ENCODE data around the gene DAZL.

DAZL gene

GRCh38 chr3:16609927-16610580 is 4.8 kb upstream of the DAZL start:
- Histone ChIP-seq H3K27me3 (ENCODE audit: control insufficient read depth in 1 of 2, insufficient read depth in 2 of 2, low read length in 2 of 2) (no peaks in the 10 kb centered on the region), H3K4me1 (ENCODE audit: insufficient read depth, low read length) (no peaks in the 10 kb centered on the region), H3K4me3 (ENCODE audit: low read depth in 1 of 2, low read length in 2 of 2) (no peak overlapping the region), H3K9me3 (ENCODE audit: low read length) (no peaks in the 10 kb centered on the region), H3K36me3 (ENCODE audit: insufficient read depth, low read length) (no peaks in the 10 kb centered on the region), H3K9ac (ENCODE audit: low read length) (no peak overlapping the region), H3K27ac (ENCODE audit: low read depth, low read length) (no peak overlapping the region)

DNA sequence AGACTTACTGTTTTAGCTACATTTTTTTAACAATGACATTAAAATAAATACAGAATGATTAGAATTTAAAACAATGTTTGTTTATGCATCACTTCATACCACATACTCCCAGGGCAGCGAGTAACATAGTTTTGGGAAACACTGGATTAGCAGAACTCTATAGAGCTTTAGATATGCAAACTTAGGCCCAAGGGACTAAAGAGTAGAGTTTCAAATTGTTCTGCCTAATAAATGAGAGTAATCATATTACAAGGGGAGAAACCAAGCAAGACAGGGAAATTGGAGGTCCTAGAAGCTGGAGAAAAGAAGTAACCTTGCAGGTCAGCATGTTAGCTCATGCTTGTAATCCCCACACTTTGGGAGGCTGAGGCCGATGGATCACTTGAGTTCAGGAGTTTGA is 3.6 kb upstream of the DAZL start:
- Histone ChIP-seq H3K27ac (ENCODE audit: low read depth, low read length) (no peak overlapping the region), H3K27me3 (ENCODE audit: control insufficient read depth in 1 of 2, insufficient read depth in 2 of 2, low read length in 2 of 2) (no peaks in the 10 kb centered on the region), H3K9me3 (ENCODE audit: low read length) (no peaks in the 10 kb centered on the region), H3K9ac (ENCODE audit: low read length) (no peak overlapping the region), H3K4me3 (ENCODE audit: low read depth in 1 of 2, low read length in 2 of 2) (no peak overlapping the region), H3K4me1 (ENCODE audit: insufficient read depth, low read length) (no peaks in the 10 kb centered on the region), H3K36me3 (ENCODE audit: insufficient read depth, low read length) (no peaks in the 10 kb centered on the region)

GRCh38 chr3:16607718-16608117 is 2.5 kb upstream of the DAZL start:
- Histone ChIP-seq H3K9ac (ENCODE audit: low read length) (no peak overlapping the region), H3K4me1 (ENCODE audit: insufficient read depth, low read length) (no peaks in the 10 kb centered on the region), H3K27me3 (ENCODE audit: control insufficient read depth in 1 of 2, insufficient read depth in 2 of 2, low read length in 2 of 2) (no peaks in the 10 kb centered on the region), H3K9me3 (ENCODE audit: low read length) (no peaks in the 10 kb centered on the region), H3K36me3 (ENCODE audit: insufficient read depth, low read length) (no peaks in the 10 kb centered on the region), H3K4me3 (ENCODE audit: low read depth in 1 of 2, low read length in 2 of 2) (no peak overlapping the region), H3K27ac (ENCODE audit: low read depth, low read length) (no peak overlapping the region)

- Histone ChIP-seq H3K4me3 (ENCODE audit: low read depth in 1 of 2, low read length in 2 of 2) (no peak overlapping the region), H3K27ac (ENCODE audit: low read depth, low read length) (no peak overlapping the region), H3K36me3 (ENCODE audit: insufficient read depth, low read length) (no peaks in the 10 kb centered on the region), H3K9me3 (ENCODE audit: low read length) (no peaks in the 10 kb centered on the region), H3K4me1 (ENCODE audit: insufficient read depth, low read length) (no peaks in the 10 kb centered on the region), H3K9ac (ENCODE audit: low read length) (no peak overlapping the region), H3K27me3 (ENCODE audit: control insufficient read depth in 1 of 2, insufficient read depth in 2 of 2, low read length in 2 of 2) (no peaks in the 10 kb centered on the region)
Measured at GRCh38 chr3:16606398-16606797, 1.2 kb upstream of the DAZL start.

- H3K36me3 ChIP-seq (ENCODE audit: insufficient read depth, low read length): no peaks in the 10 kb centered on the region
- no peaks in the 10 kb centered on the region for H3K27me3 ChIP-seq (ENCODE audit: control insufficient read depth in 1 of 2, insufficient read depth in 2 of 2, low read length in 2 of 2)
- no peak overlapping the region for H3K27ac ChIP-seq (ENCODE audit: low read depth, low read length)
- H3K4me1 ChIP-seq (ENCODE audit: insufficient read depth, low read length): no peaks in the 10 kb centered on the region
- H3K4me3 ChIP-seq (ENCODE audit: low read depth in 1 of 2, low read length in 2 of 2): no peak overlapping the region
- no peaks in the 10 kb centered on the region for H3K9me3 ChIP-seq (ENCODE audit: low read length)
- no peak overlapping the region for H3K9ac ChIP-seq (ENCODE audit: low read length)
Measured at GRCh38 chr3:16605966-16606365, 743 bp upstream of the DAZL start.

GRCh38 chr3:16604433-16604832 is 790 bp downstream of the DAZL start:
- Histone ChIP-seq H3K27me3 (ENCODE audit: control insufficient read depth in 1 of 2, insufficient read depth in 2 of 2, low read length in 2 of 2) (no peaks in the 10 kb centered on the region), H3K9ac (ENCODE audit: low read length) (no peak overlapping the region), H3K27ac (ENCODE audit: low read depth, low read length) (no peak overlapping the region), H3K4me1 (ENCODE audit: insufficient read depth, low read length) (no peaks in the 10 kb centered on the region), H3K4me3 (ENCODE audit: low read depth in 1 of 2, low read length in 2 of 2) (no peak overlapping the region), H3K36me3 (ENCODE audit: insufficient read depth, low read length) (no peaks in the 10 kb centered on the region), H3K9me3 (ENCODE audit: low read length) (no peaks in the 10 kb centered on the region)

DNA sequence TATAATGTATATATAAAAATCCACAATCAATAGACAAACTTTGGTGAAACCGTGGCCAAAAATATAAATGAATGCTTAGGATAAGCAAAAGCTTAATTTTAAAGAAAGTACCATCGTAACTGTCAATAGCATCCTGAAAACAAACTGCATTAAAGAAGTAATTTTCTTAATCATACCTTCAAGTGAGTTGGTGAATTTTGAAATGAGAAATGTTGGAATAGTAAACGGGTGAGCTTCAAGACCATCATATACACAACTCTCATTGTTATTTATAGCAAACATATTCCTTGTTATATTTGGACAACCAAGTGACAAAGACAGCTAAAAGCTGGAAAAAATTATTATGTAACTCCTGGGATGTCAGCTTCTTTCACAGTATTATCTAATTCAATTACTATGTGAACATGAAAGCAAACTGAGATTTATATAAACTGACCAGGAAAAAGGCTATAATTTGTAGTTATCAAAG is 3.7 kb downstream of the DAZL start:
- Histone ChIP-seq H3K4me1 (ENCODE audit: insufficient read depth, low read length) (no peaks in the 10 kb centered on the region), H3K36me3 (ENCODE audit: insufficient read depth, low read length) (no peaks in the 10 kb centered on the region), H3K9me3 (ENCODE audit: low read length) (no peaks in the 10 kb centered on the region), H3K27me3 (ENCODE audit: control insufficient read depth in 1 of 2, insufficient read depth in 2 of 2, low read length in 2 of 2) (no peaks in the 10 kb centered on the region), H3K27ac (ENCODE audit: low read depth, low read length) (no peak overlapping the region), H3K9ac (ENCODE audit: low read length) (no peak overlapping the region), H3K4me3 (ENCODE audit: low read depth in 1 of 2, low read length in 2 of 2) (no peak overlapping the region)

DNA sequence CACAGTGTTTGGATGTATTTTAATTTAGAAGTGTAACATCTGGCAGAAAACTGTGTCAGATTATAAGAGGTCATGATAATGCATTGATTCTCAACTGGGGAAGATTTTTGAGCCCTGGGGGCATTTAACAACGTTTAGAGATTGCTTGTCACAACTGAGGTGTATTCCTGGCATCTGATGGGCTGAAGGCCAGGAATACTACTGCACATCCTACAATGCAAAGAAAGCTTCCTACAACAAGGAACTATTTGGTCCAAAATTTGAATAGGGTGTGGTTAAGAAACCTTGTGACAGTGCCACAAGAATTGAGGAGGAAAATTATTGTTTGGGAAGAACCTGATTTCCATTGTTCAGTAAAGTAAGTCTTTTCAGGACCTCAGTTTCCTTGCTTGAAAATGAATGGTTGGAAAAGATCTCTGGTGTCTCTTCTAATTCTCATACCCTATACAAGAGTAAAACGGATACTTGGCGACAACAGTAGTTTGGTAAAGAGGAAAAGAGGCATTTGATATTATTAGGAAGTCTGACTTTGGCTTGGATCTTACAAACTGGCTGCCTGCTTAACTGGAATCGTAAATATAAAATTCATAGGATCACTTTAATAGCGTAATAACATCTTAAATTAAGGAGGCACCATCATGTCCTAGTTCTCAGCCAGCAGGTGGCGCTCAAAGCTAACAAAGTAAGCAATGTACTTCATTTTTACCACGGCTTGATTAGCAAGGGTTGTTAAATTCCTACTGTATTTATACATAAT is 4.3 kb downstream of the DAZL start:
- Histone ChIP-seq H3K9ac (ENCODE audit: low read length) (no peak overlapping the region), H3K4me1 (ENCODE audit: insufficient read depth, low read length) (no peaks in the 10 kb centered on the region), H3K36me3 (ENCODE audit: insufficient read depth, low read length) (no peaks in the 10 kb centered on the region), H3K4me3 (ENCODE audit: low read depth in 1 of 2, low read length in 2 of 2) (no peak overlapping the region), H3K27me3 (ENCODE audit: control insufficient read depth in 1 of 2, insufficient read depth in 2 of 2, low read length in 2 of 2) (no peaks in the 10 kb centered on the region), H3K27ac (ENCODE audit: low read depth, low read length) (no peak overlapping the region), H3K9me3 (ENCODE audit: low read length) (no peaks in the 10 kb centered on the region)

DNA sequence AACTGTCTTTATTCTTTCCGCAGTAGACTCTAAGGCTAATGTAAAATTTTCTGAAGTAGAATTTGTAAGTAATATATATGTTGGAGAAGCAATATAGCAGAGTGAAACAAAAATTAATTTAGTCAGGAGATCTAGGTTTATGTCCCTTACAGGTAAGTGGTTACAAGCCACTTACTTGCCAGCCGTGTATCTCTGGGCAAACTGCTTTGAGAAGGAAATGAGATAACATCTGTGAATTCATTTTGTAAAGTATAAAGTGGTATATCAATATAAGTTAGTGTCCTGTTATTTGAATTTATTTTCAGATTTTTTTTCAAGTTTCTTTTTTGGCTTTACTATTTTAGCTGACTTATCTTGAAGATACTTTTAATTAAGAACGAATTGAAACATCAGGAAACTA is 5.5 kb downstream of the DAZL start:
- no peaks in the 10 kb centered on the region for H3K9me3 ChIP-seq (ENCODE audit: low read length)
- no peak overlapping the region for H3K27ac ChIP-seq (ENCODE audit: low read depth, low read length)
- no peaks in the 10 kb centered on the region for H3K27me3 ChIP-seq (ENCODE audit: control insufficient read depth in 1 of 2, insufficient read depth in 2 of 2, low read length in 2 of 2)
- no peak overlapping the region for H3K9ac ChIP-seq (ENCODE audit: low read length)
- H3K4me3 ChIP-seq (ENCODE audit: low read depth in 1 of 2, low read length in 2 of 2): no peak overlapping the region
- no peaks in the 10 kb centered on the region for H3K4me1 ChIP-seq (ENCODE audit: insufficient read depth, low read length)
- no peaks in the 10 kb centered on the region for H3K36me3 ChIP-seq (ENCODE audit: insufficient read depth, low read length)

DNA sequence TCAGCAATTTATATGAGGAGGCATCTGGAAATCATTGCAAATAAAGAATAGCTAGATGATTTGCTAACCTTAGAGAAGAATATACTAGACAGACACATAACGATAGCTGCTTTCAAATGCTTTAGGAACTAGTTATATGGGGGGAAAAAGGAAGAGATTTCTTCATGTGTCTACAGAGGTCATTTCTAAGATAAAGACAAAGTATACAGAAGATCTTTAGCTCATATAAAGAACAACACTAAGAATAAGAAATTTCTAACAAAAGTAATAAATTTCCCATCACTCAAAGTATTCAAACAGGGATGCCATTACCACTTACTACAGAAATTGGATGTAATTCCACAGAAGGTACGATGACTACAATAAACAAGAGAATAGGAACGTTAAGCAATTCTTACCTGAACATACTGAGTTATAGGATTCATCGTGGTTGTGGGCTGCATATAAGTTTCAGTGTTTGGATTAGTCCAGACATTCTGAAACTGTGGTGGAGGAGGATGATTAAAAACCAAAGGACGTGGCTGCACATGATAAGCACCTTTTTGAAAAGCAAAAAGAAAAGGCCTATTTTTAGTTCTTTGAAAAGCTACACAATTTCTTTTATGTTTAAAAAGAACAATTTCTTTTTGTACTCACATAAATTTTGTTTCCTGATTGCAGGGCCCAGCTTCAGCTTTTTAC is 8.7 kb downstream of the DAZL start:
- no peak overlapping the region for H3K27ac ChIP-seq (ENCODE audit: low read depth, low read length)
- H3K27me3 ChIP-seq (ENCODE audit: control insufficient read depth in 1 of 2, insufficient read depth in 2 of 2, low read length in 2 of 2): no peaks in the 10 kb centered on the region

DNA sequence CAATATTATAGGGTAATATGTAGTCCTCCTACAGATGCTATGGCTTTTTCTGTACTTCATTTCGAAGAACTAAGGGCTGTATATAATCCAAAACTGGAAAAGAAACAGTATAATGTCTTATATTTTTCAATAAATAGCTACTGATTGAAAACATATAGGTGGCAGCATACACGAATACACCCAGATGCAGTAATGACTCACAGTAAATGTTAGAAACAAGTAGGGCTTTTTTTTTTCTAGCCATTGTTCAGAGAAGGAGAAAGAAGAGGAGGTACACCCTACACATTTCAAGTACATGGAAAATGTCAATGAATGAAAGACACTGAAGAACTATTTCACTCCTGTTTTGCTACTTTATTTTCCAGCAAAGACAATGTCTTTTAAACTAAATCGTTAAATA is 9.4 kb downstream of the DAZL start:
- H3K4me1 ChIP-seq (ENCODE audit: insufficient read depth, low read length): no peaks in the 10 kb centered on the region
- no peaks in the 10 kb centered on the region for H3K9me3 ChIP-seq (ENCODE audit: low read length)
- no peak overlapping the region for H3K9ac ChIP-seq (ENCODE audit: low read length)
- H3K27ac ChIP-seq (ENCODE audit: low read depth, low read length): no peak overlapping the region
- no peaks in the 10 kb centered on the region for H3K36me3 ChIP-seq (ENCODE audit: insufficient read depth, low read length)
- no peaks in the 10 kb centered on the region for H3K27me3 ChIP-seq (ENCODE audit: control insufficient read depth in 1 of 2, insufficient read depth in 2 of 2, low read length in 2 of 2)
- no peak overlapping the region for H3K4me3 ChIP-seq (ENCODE audit: low read depth in 1 of 2, low read length in 2 of 2)

More for the DNA sequence above, 8.7 kb downstream of the DAZL start:
- Histone ChIP-seq H3K9ac (ENCODE audit: low read length) (no peak overlapping the region), H3K4me1 (ENCODE audit: insufficient read depth, low read length) (no peaks in the 10 kb centered on the region), H3K4me3 (ENCODE audit: low read depth in 1 of 2, low read length in 2 of 2) (no peak overlapping the region), H3K9me3 (ENCODE audit: low read length) (no peaks in the 10 kb centered on the region), H3K36me3 (ENCODE audit: insufficient read depth, low read length) (no peaks in the 10 kb centered on the region)

Data from muscle layer of colon (tissue), 2 donors.